HG03103 (cell line): ENCODE results near the gene ID2.

ENCODE experiments used
- ATAC-seq: cut with Tn5 transposase; IDR thresholded peaks from one replicate; pipeline ENCODE4 v1.9.1; 2021; ENCODE audit warnings: low read depth; ENCODE audit not compliant: unreplicated experiment

ID2 gene

GRCh38 chr2:8646731-8647461, 35.0 kb upstream of the ID2 start:
- ATAC-seq, result no peak

- no peak for ATAC-seq
Measured at GRCh38 chr2:8647462-8647857, 34.4 kb upstream of the ID2 start.

GRCh38 chr2:8648441-8649213, 33.2 kb upstream of the ID2 start:
- no peak for ATAC-seq

- no peak for ATAC-seq
Measured at GRCh38 chr2:8649718-8650117, 32.1 kb upstream of the ID2 start.

GRCh38 chr2:8650256-8650655, 31.6 kb upstream of the ID2 start:
- ATAC-seq, result no peak

- ATAC-seq, result no peak
Measured at GRCh38 chr2:8652774-8653426, 29.0 kb upstream of the ID2 start.

GRCh38 chr2:8653485-8653884, 28.4 kb upstream of the ID2 start:
- no peak for ATAC-seq

- no peak for ATAC-seq
Measured at GRCh38 chr2:8654041-8654440, 27.8 kb upstream of the ID2 start.

GRCh38 chr2:8654483-8654882, 27.4 kb upstream of the ID2 start:
- no peak for ATAC-seq

- ATAC-seq, result no peak
Measured at GRCh38 chr2:8656160-8656641, 25.7 kb upstream of the ID2 start.

GRCh38 chr2:8656811-8657210, 25.0 kb upstream of the ID2 start:
- ATAC-seq, result no peak

- no peak for ATAC-seq
Measured at GRCh38 chr2:8657423-8658062, 24.3 kb upstream of the ID2 start.

- no peak for ATAC-seq
Measured at GRCh38 chr2:8658064-8658862, 23.6 kb upstream of the ID2 start.

- no peak for ATAC-seq
Measured at GRCh38 chr2:8659092-8659734, 22.6 kb upstream of the ID2 start.

- no peak for ATAC-seq
Measured at GRCh38 chr2:8659735-8660492, 21.9 kb upstream of the ID2 start.

- ATAC-seq, result no peak
Measured at GRCh38 chr2:8661235-8661634, 20.6 kb upstream of the ID2 start.

- no peak for ATAC-seq
Measured at GRCh38 chr2:8661736-8662135, 20.1 kb upstream of the ID2 start.

- no peak for ATAC-seq
Measured at GRCh38 chr2:8662239-8662879, 19.5 kb upstream of the ID2 start.

- ATAC-seq, result no peak
Measured at GRCh38 chr2:8663997-8664396, 17.9 kb upstream of the ID2 start.
